Measurements from ENCODE around the gene BRAF.

The BRAF gene

GRCh38 chr7:140903741-140904480 is 20.8 kb downstream of the BRAF start:
- no peak for DNase-seq (ENCODE audit: low read depth, low spot score)
- Histone ChIP-seq H3K9me3 (ENCODE audit: insufficient read depth, low read length) (peaks cover 4% of the 10 kb centered on the region; the same call in 1 of the 2 replicates), H3K36me3 (ENCODE audit: insufficient read depth, insufficient read length, low read length) (no peaks in the 10 kb centered on the region), H3K27me3 (ENCODE audit: insufficient read depth, insufficient read length) (no peaks in the 10 kb centered on the region), H3K4me3 (ENCODE audit: insufficient read length, low read depth) (no peak overlapping the region), H3K9ac (ENCODE audit: insufficient read length, low read depth) (no peak overlapping the region), H3K4me1 (ENCODE audit: insufficient read depth, insufficient read length) (no peaks in the 10 kb centered on the region)
- TF ChIP-seq ZNF274 (IDR thresholded peaks at IDR 0.05; ENCODE audit: low read depth, low read length) = no peak
- no peak for TF ChIP-seq SUZ12 (IDR thresholded peaks at IDR 0.05; ENCODE audit: extremely low read depth, insufficient read depth, insufficient read length)
- TF ChIP-seq YY1 (IDR thresholded peaks at IDR 0.05; ENCODE audit: insufficient read depth, insufficient read length) = no peak

DNA sequence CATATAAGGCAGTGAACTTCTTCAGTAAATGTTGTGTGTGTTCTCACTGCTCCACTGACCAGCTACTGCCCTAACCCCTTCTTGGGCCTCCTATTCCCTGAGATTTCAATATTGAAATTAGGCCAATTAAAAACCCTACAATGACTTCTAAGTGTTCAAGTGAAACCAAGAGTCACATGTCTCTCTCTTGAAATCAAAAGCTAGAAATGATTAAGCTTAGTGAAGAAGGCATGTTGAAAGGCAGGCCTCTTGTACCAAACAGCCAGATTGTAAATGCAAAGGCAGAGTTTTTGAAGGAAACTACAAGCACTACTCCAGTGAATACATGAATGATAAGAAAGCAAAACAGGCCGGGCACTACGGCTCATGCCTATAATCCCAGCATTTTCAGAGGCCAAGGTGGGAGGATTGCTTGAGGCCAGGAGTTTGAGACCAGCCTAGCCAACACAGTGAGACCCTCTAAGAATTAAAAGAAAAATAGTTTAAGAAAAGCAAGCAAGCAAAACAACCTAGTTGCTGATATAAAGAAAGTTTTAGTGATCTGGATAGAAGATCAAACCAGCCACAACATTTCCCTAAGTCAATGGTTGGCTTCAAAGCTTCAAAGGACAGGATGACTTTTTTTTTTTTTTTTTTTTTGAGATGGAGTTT is 22.3 kb downstream of the BRAF start:
- DNase-seq (ENCODE audit: low read depth, low spot score) = no peak
- no peak overlapping the region for H3K4me3 ChIP-seq (ENCODE audit: insufficient read length, low read depth)
- no peak overlapping the region for H3K9ac ChIP-seq (ENCODE audit: insufficient read length, low read depth)
- no peaks in the 10 kb centered on the region for H3K36me3 ChIP-seq (ENCODE audit: insufficient read depth, insufficient read length, low read length)
- H3K27me3 ChIP-seq (ENCODE audit: insufficient read depth, insufficient read length) = no peaks in the 10 kb centered on the region
- H3K9me3 ChIP-seq (ENCODE audit: insufficient read depth, low read length) = peaks cover 4% of the 10 kb centered on the region; the same call in 1 of the 2 replicates
- H3K4me1 ChIP-seq (ENCODE audit: insufficient read depth, insufficient read length) = no peaks in the 10 kb centered on the region
- TF ChIP-seq SUZ12 (IDR thresholded peaks at IDR 0.05; ENCODE audit: extremely low read depth, insufficient read depth, insufficient read length) (no peak), YY1 (IDR thresholded peaks at IDR 0.05; ENCODE audit: insufficient read depth, insufficient read length) (no peak), ZNF274 (IDR thresholded peaks at IDR 0.05; ENCODE audit: low read depth, low read length) (no peak)

DNA sequence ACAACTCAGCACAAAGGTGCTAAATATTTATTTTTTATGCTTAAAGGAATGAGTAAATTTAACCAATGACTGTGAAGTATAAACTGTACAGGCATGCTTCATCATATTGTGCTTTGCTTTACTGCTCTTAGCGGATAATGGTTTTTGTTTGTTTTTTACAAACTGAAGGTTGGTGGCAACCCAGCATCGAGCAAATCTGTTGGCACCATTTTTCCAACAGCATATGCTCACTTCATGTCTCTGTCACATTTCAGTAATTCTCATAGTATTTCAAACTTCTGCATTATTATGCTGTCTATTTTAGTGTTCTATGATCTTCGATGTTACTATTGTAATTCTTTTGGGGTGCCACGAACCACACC is 22.8 kb downstream of the BRAF start:
- Histone ChIP-seq H3K9me3 (ENCODE audit: insufficient read depth, low read length) (peaks cover 4% of the 10 kb centered on the region; the same call in 1 of the 2 replicates), H3K36me3 (ENCODE audit: insufficient read depth, insufficient read length, low read length) (no peaks in the 10 kb centered on the region), H3K4me3 (ENCODE audit: insufficient read length, low read depth) (no peak overlapping the region), H3K27me3 (ENCODE audit: insufficient read depth, insufficient read length) (no peaks in the 10 kb centered on the region), H3K4me1 (ENCODE audit: insufficient read depth, insufficient read length) (no peaks in the 10 kb centered on the region), H3K9ac (ENCODE audit: insufficient read length, low read depth) (no peak overlapping the region)
- TF ChIP-seq YY1 (IDR thresholded peaks at IDR 0.05; ENCODE audit: insufficient read depth, insufficient read length) = no peak
- no peak for TF ChIP-seq SUZ12 (IDR thresholded peaks at IDR 0.05; ENCODE audit: extremely low read depth, insufficient read depth, insufficient read length)
- no peak for TF ChIP-seq ZNF274 (IDR thresholded peaks at IDR 0.05; ENCODE audit: low read depth, low read length)
- DNase-seq (ENCODE audit: low read depth, low spot score) = no peak

GRCh38 chr7:140899883-140900282 is 24.8 kb downstream of the BRAF start:
- no peak for TF ChIP-seq ZNF274 (IDR thresholded peaks at IDR 0.05; ENCODE audit: low read depth, low read length)
- TF ChIP-seq YY1 (IDR thresholded peaks at IDR 0.05; ENCODE audit: insufficient read depth, insufficient read length) = no peak
- no peak for TF ChIP-seq SUZ12 (IDR thresholded peaks at IDR 0.05; ENCODE audit: extremely low read depth, insufficient read depth, insufficient read length)
- DNase-seq (ENCODE audit: low read depth, low spot score) = no peak
- Histone ChIP-seq H3K4me1 (ENCODE audit: insufficient read depth, insufficient read length) (no peaks in the 10 kb centered on the region), H3K9ac (ENCODE audit: insufficient read length, low read depth) (no peak overlapping the region), H3K4me3 (ENCODE audit: insufficient read length, low read depth) (no peak overlapping the region), H3K36me3 (ENCODE audit: insufficient read depth, insufficient read length, low read length) (no peaks in the 10 kb centered on the region), H3K9me3 (ENCODE audit: insufficient read depth, low read length) (peaks cover 4% of the 10 kb centered on the region; the same call in 1 of the 2 replicates), H3K27me3 (ENCODE audit: insufficient read depth, insufficient read length) (no peaks in the 10 kb centered on the region)

DNA sequence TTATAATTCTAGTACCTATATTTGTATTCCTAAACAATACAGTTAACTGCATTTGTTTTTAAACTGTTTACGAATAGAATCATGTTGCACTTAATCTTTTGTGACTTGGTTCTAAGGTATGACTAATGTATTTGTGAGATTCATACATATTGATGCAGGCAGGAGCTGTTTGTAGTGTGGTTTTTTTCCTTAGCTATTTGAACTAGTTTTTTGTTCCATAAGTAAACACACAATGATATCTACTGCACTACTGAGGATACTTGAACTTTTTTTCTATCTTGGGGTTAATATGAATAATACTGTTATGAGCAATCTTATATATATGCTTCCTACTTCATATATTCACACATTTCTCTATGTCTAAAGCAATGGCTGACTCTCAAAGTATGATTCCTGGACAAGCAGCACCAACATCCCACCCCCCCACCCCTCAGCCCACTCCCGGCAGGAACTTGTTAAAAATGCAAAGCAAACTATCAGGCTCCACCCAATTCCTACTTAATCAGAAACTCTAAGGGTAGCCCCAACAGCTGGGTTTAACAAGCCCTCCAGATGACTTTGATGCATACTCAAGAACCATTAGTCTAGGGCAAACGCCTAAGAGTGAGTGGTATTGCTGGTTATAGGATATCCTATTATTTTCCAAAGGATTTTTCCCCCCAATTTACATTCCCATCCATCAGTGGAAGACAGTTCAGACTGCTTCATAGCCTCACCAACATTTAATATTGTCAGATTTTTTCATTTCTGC is 25.8 kb downstream of the BRAF start:
- TF ChIP-seq YY1 (IDR thresholded peaks at IDR 0.05; ENCODE audit: insufficient read depth, insufficient read length) (no peak), ZNF274 (IDR thresholded peaks at IDR 0.05; ENCODE audit: low read depth, low read length) (no peak), SUZ12 (IDR thresholded peaks at IDR 0.05; ENCODE audit: extremely low read depth, insufficient read depth, insufficient read length) (no peak)

DNA sequence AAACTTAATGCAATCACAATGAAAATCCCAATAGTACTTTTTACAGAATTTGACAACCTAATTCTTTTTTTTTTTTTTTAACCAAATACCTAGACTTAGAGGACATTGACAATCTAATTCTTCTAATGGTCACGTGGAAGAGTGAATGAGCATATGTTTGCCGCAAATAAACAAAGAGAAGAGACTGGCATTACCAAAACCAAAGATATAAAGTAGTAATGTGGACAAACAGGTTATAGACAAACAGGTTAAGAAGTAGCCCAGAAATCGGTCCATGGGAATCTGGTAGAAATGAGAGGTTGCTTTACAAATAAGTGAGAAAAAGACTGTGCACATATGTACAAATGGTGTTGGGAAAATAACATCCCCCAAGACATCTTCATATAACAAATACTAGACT is 27.7 kb downstream of the BRAF start:
- no peaks in the 10 kb centered on the region for H3K9me3 ChIP-seq (ENCODE audit: insufficient read depth, low read length)
- no peak overlapping the region for H3K4me3 ChIP-seq (ENCODE audit: insufficient read length, low read depth)
- TF ChIP-seq ZNF274 (IDR thresholded peaks at IDR 0.05; ENCODE audit: low read depth, low read length) = no peak
- no peak for TF ChIP-seq SUZ12 (IDR thresholded peaks at IDR 0.05; ENCODE audit: extremely low read depth, insufficient read depth, insufficient read length)
- TF ChIP-seq YY1 (IDR thresholded peaks at IDR 0.05; ENCODE audit: insufficient read depth, insufficient read length) = no peak
- no peaks in the 10 kb centered on the region for H3K27me3 ChIP-seq (ENCODE audit: insufficient read depth, insufficient read length)
- H3K9ac ChIP-seq (ENCODE audit: insufficient read length, low read depth) = no peak overlapping the region
- no peaks in the 10 kb centered on the region for H3K36me3 ChIP-seq (ENCODE audit: insufficient read depth, insufficient read length, low read length)
- no peak for DNase-seq (ENCODE audit: low read depth, low spot score)
- no peaks in the 10 kb centered on the region for H3K4me1 ChIP-seq (ENCODE audit: insufficient read depth, insufficient read length)

More for the DNA sequence above, 25.8 kb downstream of the BRAF start:
- Histone ChIP-seq H3K27me3 (ENCODE audit: insufficient read depth, insufficient read length) (no peaks in the 10 kb centered on the region), H3K36me3 (ENCODE audit: insufficient read depth, insufficient read length, low read length) (no peaks in the 10 kb centered on the region), H3K9me3 (ENCODE audit: insufficient read depth, low read length) (peaks cover 4% of the 10 kb centered on the region; the same call in 1 of the 2 replicates), H3K4me1 (ENCODE audit: insufficient read depth, insufficient read length) (no peaks in the 10 kb centered on the region), H3K4me3 (ENCODE audit: insufficient read length, low read depth) (no peak overlapping the region), H3K9ac (ENCODE audit: insufficient read length, low read depth) (no peak overlapping the region)
- DNase-seq (ENCODE audit: low read depth, low spot score) = no peak

DNA sequence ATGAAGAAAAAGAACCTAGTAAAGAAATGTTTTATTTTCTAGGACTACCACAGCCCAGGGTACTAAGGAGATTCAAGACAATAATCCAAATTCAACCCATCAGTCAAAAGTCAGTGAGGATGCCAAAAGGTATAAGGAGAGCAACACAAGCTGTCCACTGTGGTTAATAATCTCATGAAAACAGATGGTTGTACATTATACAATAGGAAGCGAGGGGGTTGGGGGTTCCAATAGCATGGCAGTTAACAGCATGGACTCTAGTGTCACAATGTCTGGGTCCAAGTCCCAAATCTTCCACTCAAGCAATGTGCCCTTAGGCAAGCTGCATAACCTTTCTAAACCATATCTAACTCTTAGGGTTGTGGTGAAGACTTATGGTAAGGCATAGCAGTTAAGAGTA is 35.1 kb downstream of the BRAF start:
- no peak overlapping the region for H3K4me3 ChIP-seq (ENCODE audit: insufficient read length, low read depth)
- H3K27me3 ChIP-seq (ENCODE audit: insufficient read depth, insufficient read length) = no peaks in the 10 kb centered on the region
- no peaks in the 10 kb centered on the region for H3K9me3 ChIP-seq (ENCODE audit: insufficient read depth, low read length)
- no peaks in the 10 kb centered on the region for H3K36me3 ChIP-seq (ENCODE audit: insufficient read depth, insufficient read length, low read length)
- H3K4me1 ChIP-seq (ENCODE audit: insufficient read depth, insufficient read length) = no peaks in the 10 kb centered on the region
- TF ChIP-seq YY1 (IDR thresholded peaks at IDR 0.05; ENCODE audit: insufficient read depth, insufficient read length) = no peak
- no peak for TF ChIP-seq ZNF274 (IDR thresholded peaks at IDR 0.05; ENCODE audit: low read depth, low read length)
- TF ChIP-seq SUZ12 (IDR thresholded peaks at IDR 0.05; ENCODE audit: extremely low read depth, insufficient read depth, insufficient read length) = no peak
- no peak for DNase-seq (ENCODE audit: low read depth, low spot score)
- no peak overlapping the region for H3K9ac ChIP-seq (ENCODE audit: insufficient read length, low read depth)
